IMR-90 (cell line): Measurements from ENCODE around the gene EDIL3. TPM values are rescaled to one million over a fixed set of nuclear protein-coding genes. Genes with fewer than 3 reads are reported as not detected.

Experiments
- ATAC-seq: fragments of 200-7000 bp; cut with Tn5 transposase; 2 replicates; pipeline ENCODE4 v1.9.1; 2020; ENCODE audit warnings: low read depth, mild to moderate bottlenecking, moderate library complexity
- BruUV-seq: library from RNA; stranded (reverse); fragments of 400-500 nt; replicated peaks from 2 replicates; lab custom pipeline; 2021; lab: Mats Ljungman, UMichigan
- CTCF ChIA-PET: fragments of 300-600 bp; formaldehyde crosslinking; extraction: SDS; loops from one replicate; lab custom pipeline; 2021; ENCODE audit warnings: antibody characterized with exemption; lab: Yijun Ruan, JAX
- POLR2A ChIA-PET: fragments of 300-600 bp; sonication (Branson Sonifier 250); formaldehyde crosslinking; loops from one replicate; lab custom pipeline; 2022; ENCODE audit warnings: antibody characterized with exemption; ENCODE audit not compliant: unreplicated experiment; lab: Charles Lee
- DNase-seq: peaks from one replicate; pipeline ENCODE4 v3.0.0; 2013
- H2AFZ ChIP-seq: replicated peaks from 2 replicates; pipeline ENCODE3; 2013; ENCODE audit warnings: low read length, mild to moderate bottlenecking; ENCODE audit not compliant: poor library complexity
- H2AK5ac ChIP-seq: 2 replicates; pipeline ENCODE4 v1.6.1; 2013; ENCODE audit warnings: low read depth, low read length, inconsistent platforms
- H2AK9ac ChIP-seq: replicated peaks from 2 replicates; pipeline ENCODE3; 2013; ENCODE audit warnings: mild to moderate bottlenecking, low read depth, low read length, moderate library complexity; ENCODE audit not compliant: poor library complexity
- H2BK120ac ChIP-seq: 2 replicates; pipeline ENCODE4 v1.6.1; 2013; ENCODE audit warnings: low read depth, low read length, inconsistent platforms
- H2BK15ac ChIP-seq: 3 replicates; pipeline ENCODE4 v1.6.1; 2013; ENCODE audit warnings: low read depth, low read length, inconsistent platforms
- H2BK20ac ChIP-seq: 2 replicates; pipeline ENCODE4 v1.6.1; 2013; ENCODE audit warnings: low read depth, mild to moderate bottlenecking, inconsistent platforms, low read length, moderate library complexity
- H2BK5ac ChIP-seq: 2 replicates; pipeline ENCODE4 v1.6.1; 2013; ENCODE audit warnings: mild to moderate bottlenecking, low read depth, low read length, inconsistent platforms; ENCODE audit not compliant: poor library complexity, severe bottlenecking
- H3K14ac ChIP-seq: replicated peaks from 2 replicates; pipeline ENCODE4 v1.6.1; 2013; ENCODE audit warnings: low read depth, low read length, inconsistent platforms
- H3K18ac ChIP-seq: 2 replicates; pipeline ENCODE4 v1.6.1; 2013; ENCODE audit warnings: low read depth, low read length, control low read depth
- H3K23ac ChIP-seq: 2 replicates; pipeline ENCODE4 v1.6.1; 2013; ENCODE audit warnings: low read depth, low read length, inconsistent platforms
- H3K27ac ChIP-seq: 2 replicates; pipeline ENCODE4 v1.5.1; 2013; ENCODE audit warnings: mild to moderate bottlenecking, control low read depth, low read length; ENCODE audit not compliant: insufficient read depth
- H3K27me3 ChIP-seq: 2 replicates; pipeline ENCODE4 v1.6.1; 2013; ENCODE audit warnings: low read length; ENCODE audit not compliant: control insufficient read depth, insufficient read depth
- H3K36me3 ChIP-seq: 2 replicates; pipeline ENCODE4 v1.6.1; 2013; ENCODE audit warnings: low read length, mixed read lengths; ENCODE audit not compliant: control insufficient read depth, insufficient read depth
- H3K4ac ChIP-seq: 2 replicates; pipeline ENCODE4 v1.6.1; 2013; ENCODE audit warnings: low read depth, low read length, inconsistent platforms
- H3K4me1 ChIP-seq: 2 replicates; pipeline ENCODE4 v1.6.1; 2013; ENCODE audit warnings: low read length, mixed read lengths; ENCODE audit not compliant: control insufficient read depth, insufficient read depth
- H3K4me2 ChIP-seq: 2 replicates; pipeline ENCODE4 v1.6.1; 2013; ENCODE audit warnings: low read depth, mild to moderate bottlenecking, control low read depth, low read length, moderate library complexity
- H3K4me3 ChIP-seq: 2 replicates; pipeline ENCODE4 v1.5.1; 2013; ENCODE audit warnings: low read depth, mild to moderate bottlenecking, control low read depth, low read length, moderate library complexity; ENCODE audit not compliant: insufficient read depth
- H3K56ac ChIP-seq: 2 replicates; pipeline ENCODE4 v1.6.1; 2013; ENCODE audit warnings: low read length, inconsistent platforms; ENCODE audit not compliant: insufficient read depth; ENCODE audit errors: extremely low read depth
- H3K79me1 ChIP-seq, 2 experiments: 2 replicates each; pipeline ENCODE4 v1.6.1; 2013; ENCODE audit warnings: low read length in 2 of 2, inconsistent platforms in 1 of 2, low read depth in 1 of 2
- H3K9ac ChIP-seq: 2 replicates; pipeline ENCODE4 v1.6.1; 2013; ENCODE audit warnings: low read depth, low read length, control low read depth
- H3K9me1 ChIP-seq: 2 replicates; pipeline ENCODE4 v1.6.1; 2013; ENCODE audit warnings: low read length, inconsistent platforms; ENCODE audit not compliant: insufficient read depth
- H3K9me3 ChIP-seq: 2 replicates; pipeline ENCODE4 v1.6.1; 2013; ENCODE audit warnings: low read length; ENCODE audit not compliant: control insufficient read depth, insufficient read depth
- H4K20me1 ChIP-seq: 2 replicates; pipeline ENCODE4 v1.6.1; 2013; ENCODE audit warnings: low read length, inconsistent platforms; ENCODE audit not compliant: insufficient read depth
- H4K5ac ChIP-seq: 2 replicates; pipeline ENCODE4 v1.6.1; 2013; ENCODE audit warnings: mild to moderate bottlenecking, low read depth, low read length, control low read depth
- H4K8ac ChIP-seq, 2 experiments: 2 replicates each; pipeline ENCODE4 v1.6.1; 2013; ENCODE audit warnings: low read depth in 2 of 2, low read length in 2 of 2, control low read depth in 1 of 2, inconsistent platforms in 1 of 2
- H4K91ac ChIP-seq: 2 replicates; pipeline ENCODE4 v1.6.1; 2013; ENCODE audit warnings: low read depth, low read length, inconsistent platforms; ENCODE audit not compliant: insufficient read depth
- CTCF ChIP-seq: conservative IDR thresholded peaks from 2 replicates; pipeline ENCODE4 v1.5.1; 2012; ENCODE audit warnings: mild to moderate bottlenecking, low read depth, low read length, improper control_type of control experiment
- ELK1 ChIP-seq: fragments of 150-350 bp; IDR thresholded peaks from 2 replicates; pipeline ENCODE4 v1.6.1; 2016; ENCODE audit warnings: low read depth, mild to moderate bottlenecking, low read length, moderate library complexity, borderline replicate concordance
- FOS ChIP-seq: fragments of 150-350 bp; IDR thresholded peaks from 2 replicates; pipeline ENCODE4 v1.6.1; 2016; ENCODE audit warnings: low read depth, low read length
- MAZ ChIP-seq: IDR thresholded peaks from 2 replicates; pipeline ENCODE4 v1.6.1; 2012; ENCODE audit warnings: low read depth, mild to moderate bottlenecking, low read length, improper control_type of control experiment, moderate library complexity, borderline replicate concordance
- POLR2A ChIP-seq: IDR thresholded peaks from 2 replicates; pipeline ENCODE4 v1.6.1; 2012; ENCODE audit warnings: mild to moderate bottlenecking, low read depth, low read length
- RCOR1 ChIP-seq: IDR thresholded peaks from 2 replicates; pipeline ENCODE4 v1.6.1; 2012; ENCODE audit warnings: mild to moderate bottlenecking, low read length, improper control_type of control experiment; ENCODE audit not compliant: insufficient replicate concordance
- WGBS, 2 experiments: methylation state at CpG; one replicate each; pipeline versions ENCODE4 v1.1.5 to v1.1.7; 2013; ENCODE audit warnings: missing lambda C conversion rate in 2 of 2; ENCODE audit not compliant: insufficient read length in 1 of 2; ENCODE audit errors: extremely low coverage in 2 of 2; 5-methylcytosine and 5-hydroxymethylcytosine counted together
- dilution Hi-C: fragments of 300-500 bp; cut with HindIII; formaldehyde crosslinking; loops from one replicate; pipeline ENCODE4 v1.14.3; 2018; ENCODE audit warnings: low sequenced_read_pairs; ENCODE audit not compliant: unreplicated experiment
- in situ Hi-C: fragments of 300-500 bp; cut with MboI; formaldehyde crosslinking; loops from 3 replicates; pipeline ENCODE4 v1.14.3; 2019; ENCODE audit warnings: low sequenced_read_pairs, inconsistent platforms, mixed read lengths
- intact Hi-C: fragments of 100-400 bp; cut with micrococcal nuclease; formaldehyde crosslinking; loops from 2 replicates; pipeline ENCODE4 v1.10.0; 2022
- polyA plus RNA-seq, 3 experiments: library from polyadenylated mRNA; depleted of rRNA; stranded (reverse); fragments of >200 nt; gene quantifications; 2 replicates each; pipeline ENCODE4 v1.2.3, GENCODE V29; 2012; ENCODE audit warnings: low replicate concordance in 1 of 3
- total RNA-seq: library from RNA; depleted of rRNA; stranded (reverse); fragments of >200 nt; gene quantifications from 2 replicates; pipeline ENCODE4 v1.2.3, GENCODE V29; 2012

The EDIL3 gene
- total and polyA plus RNA-seq, 2 of the 4 experiments (the other 2 are of a cell fraction): 55.5 to 82.8 TPM

GRCh38 chr5:84231433-84231832 is 153.2 kb downstream of the EDIL3 start:
- Histone ChIP-seq H3K23ac (no peak overlapping the region), H3K18ac (no peak overlapping the region), H2BK15ac (no peak overlapping the region), H3K9ac (no peak overlapping the region), H3K36me3 (no peaks in the 10 kb centered on the region), H2BK20ac (no peak overlapping the region), H3K4me2 (no peak overlapping the region), H4K8ac (0 out of 4 replicates have a peak overlapping the region, but pooled peaks of 1 of the 2 experiments have one; percentile 35), H4K5ac (no peak overlapping the region), H3K27ac (no peak overlapping the region), H3K4me1 (no peaks in the 10 kb centered on the region), H2BK5ac (no peak overlapping the region), H3K27me3 (no peaks in the 10 kb centered on the region), H3K56ac (no peak overlapping the region), H3K79me1 (peaks cover 0 to 10% of the 10 kb centered on the region in 2 experiments; a peak in 2 of 4 replicates), H2AK5ac (no peak overlapping the region), H3K14ac (no peak overlapping the region), H4K20me1 (no peaks in the 10 kb centered on the region), H3K9me3 (no peaks in the 10 kb centered on the region), H2BK120ac (no peak overlapping the region), H3K4me3 (no peak overlapping the region), H3K4ac (no peak overlapping the region), H4K91ac (no peak overlapping the region), H2AK9ac (no peak overlapping the region), H3K9me1 (no peaks in the 10 kb centered on the region), H2AFZ (no peak overlapping the region)
- TF ChIP-seq RCOR1: no peak
- TF ChIP-seq MAZ: no peak
- TF ChIP-seq POLR2A: no peak
- no peak for TF ChIP-seq FOS
- no peak for TF ChIP-seq CTCF
- no peak for TF ChIP-seq ELK1
- no CpG with 5 or more reads among the region's 7 CpGs for WGBS, 2 experiments
- dilution Hi-C loops (no loop called here), intact Hi-C loops (no loop called here), in situ Hi-C loops (no loop called here)
- ATAC-seq (no peak), DNase-seq (no peak)
- ChIA-PET POLR2A (no interaction called here), CTCF (no interaction called here)
- BruUV-seq: no TSS peak
